Liver (tissue), 9 donors: ENCODE measurements around the gene TBL1XR1. TPM values are rescaled to one million over a fixed set of nuclear protein-coding genes. Genes with fewer than 3 reads are reported as not detected.
"Not testable (repeated sequence)": the region's sequence is repeated elsewhere in the genome, so short reads cannot be mapped to it uniquely, and the experiment has no call there.

Source experiments
- DNase-seq: peaks from one replicate; pipeline ENCODE4 v3.0.0-alpha.2; 2017; ENCODE audit warnings: low spot score
- H3K27ac ChIP-seq, 2 donors: one replicate each; pipeline ENCODE4 v1.7.0; 2013; ENCODE audit warnings: inconsistent platforms in 2 of 2, low read length in 2 of 2, control low read depth in 1 of 2, low read depth in 1 of 2, mild to moderate bottlenecking in 1 of 2
- H3K27me3 ChIP-seq, 4 donors: one replicate each; pipeline versions ENCODE4 v1.6.1 to v1.7.0; 2013; ENCODE audit warnings: low read length in 3 of 4, inconsistent platforms in 1 of 4, mild to moderate bottlenecking in 1 of 4, moderate library complexity in 1 of 4; ENCODE audit not compliant: control insufficient read depth in 4 of 4, insufficient read depth in 4 of 4
- H3K36me3 ChIP-seq, 4 donors: one replicate each; pipeline versions ENCODE4 v1.6.1 to v1.7.0; 2013; ENCODE audit warnings: low read length in 3 of 4, mild to moderate bottlenecking in 3 of 4, low read depth in 1 of 4, moderate library complexity in 1 of 4; ENCODE audit not compliant: control insufficient read depth in 4 of 4, insufficient read depth in 3 of 4
- H3K4me1 ChIP-seq, 4 donors: one replicate each; pipeline versions ENCODE4 v1.6.1 to v1.7.0; 2013; ENCODE audit warnings: low read length in 3 of 4, mild to moderate bottlenecking in 3 of 4, moderate library complexity in 1 of 4; ENCODE audit not compliant: control insufficient read depth in 4 of 4, insufficient read depth in 4 of 4
- H3K4me3 ChIP-seq, 3 donors: one replicate each; pipeline versions ENCODE4 v1.6.1 to v1.7.0; 2013; ENCODE audit warnings: low read length in 3 of 3, control low read depth in 1 of 3, low read depth in 1 of 3, mild to moderate bottlenecking in 1 of 3
- H3K9ac ChIP-seq, 2 donors: one replicate each; pipeline ENCODE4 v1.7.0; 2013; ENCODE audit warnings: low read length in 2 of 2, mild to moderate bottlenecking in 2 of 2, moderate library complexity in 2 of 2, control low read depth in 1 of 2, low read depth in 1 of 2
- H3K9me3 ChIP-seq, 4 donors: one replicate each; pipeline versions ENCODE4 v1.6.1 to v1.7.0; 2013; ENCODE audit warnings: low read length in 3 of 4; ENCODE audit not compliant: control insufficient read depth in 4 of 4
- ATF3 ChIP-seq: IDR thresholded peaks from 2 replicates; pipeline ENCODE4 v1.6.1; 2016; ENCODE audit warnings: antibody characterized with exemption
- CTCF ChIP-seq: fragments of 150-350 bp; IDR thresholded peaks from 2 replicates; pipeline ENCODE4 v1.5.1; 2017; ENCODE audit warnings: improper control_type of control experiment, low read depth, low read length; ENCODE audit not compliant: missing input control
- FOXA1 ChIP-seq: IDR thresholded peaks from 2 replicates; pipeline ENCODE4 v1.6.1; 2016; ENCODE audit warnings: antibody characterized with exemption
- HNF4A ChIP-seq, 2 donors: conservative IDR thresholded peaks; 2 replicates each; pipeline ENCODE4 v1.6.1; 2016; ENCODE audit warnings: antibody characterized with exemption in 2 of 2, mild to moderate bottlenecking in 2 of 2
- JUND ChIP-seq, 2 donors: IDR thresholded peaks; 2 replicates each; pipeline ENCODE4 v1.6.1; 2016; ENCODE audit warnings: antibody characterized with exemption in 2 of 2
- MAX ChIP-seq: IDR thresholded peaks from 2 replicates; pipeline ENCODE4 v1.6.1; 2016; ENCODE audit warnings: antibody characterized with exemption
- NR2F2 ChIP-seq: IDR thresholded peaks from 2 replicates; pipeline ENCODE4 v1.6.1; 2016; ENCODE audit warnings: antibody characterized with exemption
- RAD21 ChIP-seq, 2 donors: IDR thresholded peaks; 2 replicates each; pipeline ENCODE4 v1.6.1; 2016; ENCODE audit warnings: antibody characterized with exemption in 2 of 2, mild to moderate bottlenecking in 2 of 2
- RXRA ChIP-seq, 2 donors: IDR thresholded peaks; 2 replicates each; pipeline ENCODE4 v1.6.1; 2017 to 2018; ENCODE audit warnings: antibody characterized with exemption in 2 of 2, mild to moderate bottlenecking in 1 of 2
- YY1 ChIP-seq: IDR thresholded peaks from 2 replicates; pipeline ENCODE4 v1.6.1; 2016; ENCODE audit warnings: antibody characterized with exemption, mild to moderate bottlenecking
- ZBTB33 ChIP-seq: IDR thresholded peaks from 2 replicates; pipeline ENCODE4 v1.6.1; 2016; ENCODE audit warnings: antibody characterized with exemption
- WGBS: extraction: QIAGEN DNeasy Blood & Tissue Kit; methylation state at CpG from one replicate; pipeline ENCODE4 v1.1.7; 2013; 5-methylcytosine and 5-hydroxymethylcytosine counted together
- polyA plus RNA-seq, 2 donors: library from polyadenylated mRNA; stranded (reverse) in 1 of 2; unstranded in 1 of 2; fragments of 200-250 nt in 1 of 2; fragments of >200 nt in 1 of 2; fragmentation: Nextera tagmentation in 1 of 2; extraction: Ambion mirVana in 1 of 2; gene quantifications; one replicate each; pipeline versions ENCODE4 v1.2.1 to v1.2.3, GENCODE V29; 2013 to 2015
- total RNA-seq, 2 donors: library from RNA; depleted of rRNA; stranded (reverse); fragments of >200 nt; gene quantifications; one replicate each; pipeline ENCODE4 v1.2.3, GENCODE V29; 2014
- donor health status: healthy.
- donor health status: healthy.
- donor health status: healthy.
- donor health status: healthy.
- donor health status: healthy.

TBL1XR1 gene
- total and polyA plus RNA-seq, 4 donors: 10.3 to 65.9 (median 33.2) TPM

- Histone ChIP-seq H3K27me3 (no peaks in the 10 kb centered on the region), H3K36me3 (no peaks in the 10 kb centered on the region), H3K27ac (no peak overlapping the region), H3K9ac (no peak overlapping the region), H3K4me3 (no peak overlapping the region), H3K4me1 (peaks cover 0 to 9% (median 3%) of the 10 kb centered on the region in 4 donors), H3K9me3 (no peaks in the 10 kb centered on the region)
- 63% methylated on average over 3 of the region's 3 CpGs for WGBS
- no peak for DNase-seq
- TF ChIP-seq RAD21 (IDR thresholded peaks at IDR 0.05) (no peak), RXRA (IDR thresholded peaks at IDR 0.05) (no peak), NR2F2 (no peak), ATF3 (no peak), CTCF (no peak), MAX (no peak), JUND (IDR thresholded peaks at IDR 0.05) (no peak), FOXA1 (no peak), ZBTB33 (no peak), YY1 (no peak), HNF4A (conservative IDR thresholded peaks at IDR 0.05) (no peak)
Observed at GRCh38 chr3:177144922-177145321, 52.4 kb downstream of the TBL1XR1 start.

GRCh38 chr3:177141899-177142646 is 55.2 kb downstream of the TBL1XR1 start:
- no peak for DNase-seq
- H3K4me1 ChIP-seq: peaks cover 0 to 5% (median 3%) of the 10 kb centered on the region in 4 donors
- no peak overlapping the region for H3K27ac ChIP-seq
- no peak overlapping the region for H3K9ac ChIP-seq
- H3K4me3 ChIP-seq: no peak overlapping the region
- no peaks in the 10 kb centered on the region for H3K9me3 ChIP-seq
- no peaks in the 10 kb centered on the region for H3K36me3 ChIP-seq
- WGBS: 79% methylated on average over 6 of the region's 6 CpGs
- no peaks in the 10 kb centered on the region for H3K27me3 ChIP-seq
- TF ChIP-seq YY1: no peak

GRCh38 chr3:177141471-177141870 is 55.8 kb downstream of the TBL1XR1 start:
- H3K9me3 ChIP-seq: no peaks in the 10 kb centered on the region
- no peak overlapping the region for H3K27ac ChIP-seq
- no peak overlapping the region for H3K4me3 ChIP-seq
- peaks cover 0 to 5% (median 2%) of the 10 kb centered on the region in 4 donors for H3K4me1 ChIP-seq
- H3K36me3 ChIP-seq: no peaks in the 10 kb centered on the region
- WGBS: 75% methylated on average over 6 of the region's 6 CpGs
- no peak for TF ChIP-seq ZBTB33
- H3K9ac ChIP-seq: no peak overlapping the region
- no peaks in the 10 kb centered on the region for H3K27me3 ChIP-seq
- DNase-seq: no peak

- DNase-seq, H3K27ac ChIP-seq: not testable (repeated sequence)
Observed at GRCh38 chr3:177139220-177139619, 58.1 kb downstream of the TBL1XR1 start.

More at GRCh38 chr3:177139220-177139619, 58.1 kb downstream of the TBL1XR1 start:
- H3K27me3 ChIP-seq, H3K9me3 ChIP-seq, H3K4me3 ChIP-seq, H3K9ac ChIP-seq, H3K4me1 ChIP-seq, H3K36me3 ChIP-seq: not testable (repeated sequence)
- WGBS: 86% methylated on average over 10 of the region's 10 CpGs
